Parathyroid adenoma (tissue), 2 donors: Measurements from ENCODE around the gene PDE9A.

ENCODE experiments used
- H2AFZ ChIP-seq: fragments of 300-600 bp; sonication (generic); one replicate; pipeline ENCODE4 v1.7.0; 2017; ENCODE audit warnings: antibody characterized with exemption, mild to moderate bottlenecking
- H3K27ac ChIP-seq: fragments of 300-600 bp; sonication (generic); one replicate; pipeline ENCODE4 v1.7.0; 2017
- H3K27me3 ChIP-seq: fragments of 300-600 bp; sonication (generic); one replicate; pipeline ENCODE4 v1.7.0; 2017; ENCODE audit warnings: low read length; ENCODE audit not compliant: control insufficient read depth, insufficient read depth
- H3K36me3 ChIP-seq: fragments of 300-600 bp; sonication (generic); one replicate; pipeline ENCODE4 v1.7.0; 2017; ENCODE audit warnings: low read length; ENCODE audit not compliant: control insufficient read depth, insufficient read depth
- H3K4me1 ChIP-seq: fragments of 300-600 bp; sonication (generic); one replicate; pipeline ENCODE4 v1.7.0; 2017; ENCODE audit warnings: control low read depth
- H3K4me2 ChIP-seq: fragments of 300-600 bp; sonication (generic); one replicate; pipeline ENCODE4 v1.7.0; 2017; ENCODE audit warnings: low read length
- H3K4me3 ChIP-seq: fragments of 300-600 bp; sonication (generic); one replicate; pipeline ENCODE4 v1.7.0; 2017; ENCODE audit warnings: low read depth, low read length
- H3K79me2 ChIP-seq: fragments of 300-600 bp; sonication (generic); one replicate; pipeline ENCODE4 v1.7.0; 2017; ENCODE audit warnings: control low read depth
- H3K9ac ChIP-seq: fragments of 300-600 bp; sonication (generic); one replicate; pipeline ENCODE4 v1.7.0; 2017; ENCODE audit warnings: mild to moderate bottlenecking
- H3K9me3 ChIP-seq: fragments of 300-600 bp; sonication (generic); one replicate; pipeline ENCODE4 v1.7.0; 2017; ENCODE audit warnings: low read length; ENCODE audit not compliant: control insufficient read depth
- TF ChIP-seq, protein P1 (sequence below): fragments of 300-600 bp; sonication (generic); IDR thresholded peaks from one replicate; pipeline ENCODE4 v1.7.0; 2017; ENCODE audit warnings: antibody characterized with exemption, mild to moderate bottlenecking
- donor health status: primary hyperparathyroidism.

The PDE9A gene

DNA sequence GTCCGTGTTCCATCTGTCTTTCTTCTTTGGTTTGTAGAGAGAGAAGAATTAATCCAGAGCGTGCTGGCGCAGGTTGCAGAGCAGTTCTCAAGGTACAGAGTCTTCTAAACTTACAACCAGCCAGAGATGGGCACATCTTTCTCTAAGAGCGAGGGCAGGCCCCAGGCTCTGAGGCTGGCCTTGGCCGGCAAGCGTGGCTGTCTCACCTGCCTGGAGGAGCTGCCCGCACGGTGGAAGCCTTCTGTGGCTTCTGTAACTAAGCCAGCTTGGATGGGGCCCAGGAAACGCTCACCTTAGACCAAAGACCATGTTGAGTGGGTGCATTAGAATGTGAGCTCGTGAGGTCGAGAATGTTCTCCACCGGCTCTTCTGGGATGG lies 78.6 kb downstream of the PDE9A start:
- no peak overlapping the region for H3K9ac ChIP-seq

DNA sequence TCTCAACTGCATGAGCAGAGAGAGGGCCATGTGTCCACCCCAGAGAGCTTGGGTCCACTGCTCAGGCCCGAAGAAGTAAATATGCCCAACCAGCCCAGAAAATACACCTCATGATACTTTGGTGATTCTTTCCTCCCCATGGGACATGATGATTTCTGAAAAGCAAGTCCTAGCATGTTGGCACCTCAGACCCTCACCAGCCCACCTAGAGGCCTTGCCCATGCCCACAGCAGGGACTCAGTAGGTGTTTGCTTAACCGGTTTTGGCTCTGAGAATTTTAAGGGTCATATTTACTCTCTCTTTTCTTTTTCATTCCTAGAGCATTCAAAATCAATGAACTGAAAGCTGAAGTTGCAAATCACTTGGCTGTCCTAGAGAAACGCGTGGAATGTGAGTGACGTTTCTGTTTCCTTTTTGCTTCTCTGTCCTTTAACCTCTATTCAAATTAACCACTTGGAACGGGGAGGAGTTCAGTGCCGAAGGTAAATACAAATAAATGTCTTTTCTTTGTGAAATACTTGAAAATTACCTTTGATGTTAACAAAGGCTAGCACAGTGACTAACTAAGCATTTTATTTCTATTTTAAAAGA lies 79.7 kb downstream of the PDE9A start:
- Histone ChIP-seq H3K79me2 (no peaks in the 10 kb centered on the region), H3K4me3 (no peak overlapping the region), H3K9me3 (no peaks in the 10 kb centered on the region), H2AFZ (no peak overlapping the region), H3K4me1 (no peaks in the 10 kb centered on the region), H3K9ac (no peak overlapping the region), H3K27me3 (no peaks in the 10 kb centered on the region), H3K36me3 (no peaks in the 10 kb centered on the region), H3K4me2 (no peak overlapping the region), H3K27ac (no peak overlapping the region)
- TF ChIP-seq, protein P1, sequence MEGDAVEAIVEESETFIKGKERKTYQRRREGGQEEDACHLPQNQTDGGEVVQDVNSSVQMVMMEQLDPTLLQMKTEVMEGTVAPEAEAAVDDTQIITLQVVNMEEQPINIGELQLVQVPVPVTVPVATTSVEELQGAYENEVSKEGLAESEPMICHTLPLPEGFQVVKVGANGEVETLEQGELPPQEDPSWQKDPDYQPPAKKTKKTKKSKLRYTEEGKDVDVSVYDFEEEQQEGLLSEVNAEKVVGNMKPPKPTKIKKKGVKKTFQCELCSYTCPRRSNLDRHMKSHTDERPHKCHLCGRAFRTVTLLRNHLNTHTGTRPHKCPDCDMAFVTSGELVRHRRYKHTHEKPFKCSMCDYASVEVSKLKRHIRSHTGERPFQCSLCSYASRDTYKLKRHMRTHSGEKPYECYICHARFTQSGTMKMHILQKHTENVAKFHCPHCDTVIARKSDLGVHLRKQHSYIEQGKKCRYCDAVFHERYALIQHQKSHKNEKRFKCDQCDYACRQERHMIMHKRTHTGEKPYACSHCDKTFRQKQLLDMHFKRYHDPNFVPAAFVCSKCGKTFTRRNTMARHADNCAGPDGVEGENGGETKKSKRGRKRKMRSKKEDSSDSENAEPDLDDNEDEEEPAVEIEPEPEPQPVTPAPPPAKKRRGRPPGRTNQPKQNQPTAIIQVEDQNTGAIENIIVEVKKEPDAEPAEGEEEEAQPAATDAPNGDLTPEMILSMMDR, result no peak

More for the DNA sequence above, 78.6 kb downstream of the PDE9A start:
- no peaks in the 10 kb centered on the region for H3K27me3 ChIP-seq
- H2AFZ ChIP-seq, result no peak overlapping the region
- no peaks in the 10 kb centered on the region for H3K36me3 ChIP-seq
- no peak overlapping the region for H3K4me2 ChIP-seq
- H3K4me1 ChIP-seq, result no peaks in the 10 kb centered on the region
- H3K27ac ChIP-seq, result no peak overlapping the region
- no peaks in the 10 kb centered on the region for H3K9me3 ChIP-seq
- no peak overlapping the region for H3K4me3 ChIP-seq
- TF ChIP-seq, protein P1, result no peak
- H3K79me2 ChIP-seq, result no peaks in the 10 kb centered on the region

DNA sequence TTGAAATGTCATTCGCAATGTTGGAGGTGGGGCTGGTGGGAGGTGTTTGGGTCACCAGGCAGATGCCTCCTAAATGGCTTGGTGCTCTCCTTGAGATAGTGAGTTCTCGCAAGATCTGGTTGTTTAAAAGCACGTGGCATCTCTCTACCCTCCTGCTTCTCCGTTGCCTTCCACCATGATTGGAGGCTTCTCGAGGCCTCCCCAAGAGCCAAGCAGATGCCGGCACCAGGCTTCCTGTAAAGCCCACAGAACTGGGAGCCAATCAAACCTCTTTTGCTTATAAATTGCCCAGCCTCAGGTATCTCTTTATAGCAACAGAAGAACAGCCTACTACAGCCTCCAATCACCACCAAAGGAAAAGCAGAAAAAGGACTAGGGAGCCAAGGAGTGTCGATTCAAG lies 80.5 kb downstream of the PDE9A start:
- H3K36me3 ChIP-seq, result no peaks in the 10 kb centered on the region
- no peak overlapping the region for H3K4me3 ChIP-seq
- no peak overlapping the region for H3K9ac ChIP-seq
- no peak overlapping the region for H2AFZ ChIP-seq
- no peaks in the 10 kb centered on the region for H3K79me2 ChIP-seq
- no peak overlapping the region for H3K27ac ChIP-seq
- H3K27me3 ChIP-seq, result no peaks in the 10 kb centered on the region
- H3K9me3 ChIP-seq, result no peaks in the 10 kb centered on the region
- H3K4me2 ChIP-seq, result no peak overlapping the region
- TF ChIP-seq, protein P1, result no peak
- H3K4me1 ChIP-seq, result no peaks in the 10 kb centered on the region

DNA sequence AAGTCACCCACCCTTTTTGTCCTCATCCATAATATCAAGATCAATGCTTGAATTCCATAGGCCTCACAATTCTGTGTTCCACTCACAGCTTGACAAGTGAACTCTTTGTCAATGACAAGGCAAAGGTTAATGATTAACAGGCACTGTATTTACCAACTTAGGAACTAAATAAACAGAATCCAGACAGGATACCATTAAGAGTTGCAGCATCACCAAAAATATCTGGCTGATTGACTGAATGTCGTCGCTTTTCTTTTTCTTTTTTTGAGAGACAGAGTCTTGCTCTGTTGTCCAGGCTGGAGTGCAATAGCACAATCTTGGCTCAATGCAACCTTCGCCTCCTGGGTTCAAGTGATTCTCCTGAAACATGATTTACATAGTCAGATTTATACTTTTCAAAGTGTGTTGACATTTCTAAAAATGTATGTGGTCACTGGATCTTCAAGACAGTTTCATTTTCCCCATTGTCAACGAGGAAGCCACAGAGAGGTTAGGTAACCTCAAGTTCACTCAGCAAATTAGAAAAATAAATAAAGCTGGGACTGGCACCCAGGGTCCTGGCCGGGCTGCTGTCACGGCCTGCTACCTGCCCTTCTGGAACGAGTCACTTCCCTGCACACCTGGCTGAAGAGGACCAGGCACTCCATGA lies 81.0 kb downstream of the PDE9A start:
- no peak overlapping the region for H3K4me2 ChIP-seq
- H3K4me1 ChIP-seq, result no peaks in the 10 kb centered on the region
- no peak overlapping the region for H3K27ac ChIP-seq
- no peaks in the 10 kb centered on the region for H3K27me3 ChIP-seq
- TF ChIP-seq, protein P1, result no peak
- H3K9me3 ChIP-seq, result no peaks in the 10 kb centered on the region
- no peaks in the 10 kb centered on the region for H3K79me2 ChIP-seq
- no peak overlapping the region for H2AFZ ChIP-seq
- no peak overlapping the region for H3K4me3 ChIP-seq
- no peaks in the 10 kb centered on the region for H3K36me3 ChIP-seq
- H3K9ac ChIP-seq, result no peak overlapping the region

DNA sequence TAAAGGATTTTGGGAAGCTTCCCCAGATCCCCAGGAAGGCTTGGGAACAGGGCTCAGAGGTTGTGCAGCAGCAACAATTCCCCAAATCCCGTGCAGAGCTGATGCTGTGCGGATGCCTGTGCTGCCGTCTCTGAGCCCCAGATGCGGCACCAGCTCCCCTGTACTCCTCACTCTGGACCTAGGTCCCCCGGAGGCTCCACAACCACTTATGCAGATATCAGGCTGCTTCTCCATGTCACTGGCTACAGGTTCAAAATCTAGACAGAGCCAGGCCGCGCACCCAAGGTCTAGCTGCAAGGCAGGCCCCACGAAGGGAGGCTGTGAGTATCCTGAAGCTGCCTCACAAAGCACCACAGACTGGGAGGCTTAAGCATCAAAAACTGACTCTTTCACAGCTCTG lies 81.6 kb downstream of the PDE9A start:
- H3K27ac ChIP-seq, result no peak overlapping the region
- no peaks in the 10 kb centered on the region for H3K9me3 ChIP-seq
- no peaks in the 10 kb centered on the region for H3K27me3 ChIP-seq
- no peak overlapping the region for H2AFZ ChIP-seq
- no peak overlapping the region for H3K4me2 ChIP-seq
- H3K4me1 ChIP-seq, result no peaks in the 10 kb centered on the region
- TF ChIP-seq, protein P1, result no peak
- no peak overlapping the region for H3K9ac ChIP-seq
- H3K79me2 ChIP-seq, result no peaks in the 10 kb centered on the region
- H3K4me3 ChIP-seq, result no peak overlapping the region
- no peaks in the 10 kb centered on the region for H3K36me3 ChIP-seq
